Keratinocyte (primary cell): ENCODE results near the gene BLCAP. TPM values are rescaled to one million over a fixed set of nuclear protein-coding genes. Genes with fewer than 3 reads are reported as not detected.

ENCODE experiments used
- DNase-seq: peaks from one replicate; pipeline ENCODE4 v3.0.0-alpha.2; 2011; ENCODE audit warnings: low read depth, missing footprints, low spot score
- FAIRE-seq: peaks from 2 replicates; lab custom pipeline; 2011; peaks lifted over from hg19 to GRCh38; lab: Jason Lieb, UNC
- H2AFZ ChIP-seq: 2 replicates; pipeline ENCODE4 v1.6.0; 2012; ENCODE audit warnings: low read length, control low read depth, inconsistent platforms; ENCODE audit not compliant: control insufficient read depth
- H3K27ac ChIP-seq: 2 replicates; pipeline ENCODE4 v1.5.1; 2011; ENCODE audit warnings: low read length; ENCODE audit not compliant: control insufficient read depth, insufficient read depth
- H3K27me3 ChIP-seq: 3 replicates; pipeline ENCODE4 v1.6.0; 2011; ENCODE audit warnings: low read length; ENCODE audit not compliant: control insufficient read depth, insufficient read depth; ENCODE audit errors: extremely low read depth
- H3K36me3 ChIP-seq, 2 experiments: 2 replicates in 1 of 2; 3 replicates in 1 of 2; pipeline ENCODE4 v1.5.1; 2011; ENCODE audit warnings: low read length in 2 of 2, mild to moderate bottlenecking in 1 of 2; ENCODE audit not compliant: control insufficient read depth in 2 of 2, insufficient read depth in 2 of 2; ENCODE audit errors: extremely low read depth in 1 of 2
- H3K4me1 ChIP-seq: 3 replicates; pipeline ENCODE4 v1.5.1; 2011; ENCODE audit warnings: low read length; ENCODE audit not compliant: control insufficient read depth, insufficient read depth; ENCODE audit errors: extremely low read depth
- H3K4me2 ChIP-seq: 3 replicates; pipeline ENCODE4 v1.6.0; 2011; ENCODE audit warnings: low read depth, low read length; ENCODE audit not compliant: control insufficient read depth, insufficient read depth; ENCODE audit errors: extremely low read depth
- H3K4me3 ChIP-seq, 3 experiments: fragments of 200-600 bp in 1 of 3; sonication (generic) in 1 of 3; 2 replicates in 2 of 3; 3 replicates in 1 of 3; pipeline ENCODE4 v1.5.1; 2011 to 2016; ENCODE audit warnings: low read length in 3 of 3, mild to moderate bottlenecking in 3 of 3, control low read depth in 2 of 3, inconsistent platforms in 1 of 3, low read depth in 1 of 3, mixed read lengths in 1 of 3, mixed run types in 1 of 3, moderate library complexity in 1 of 3; ENCODE audit not compliant: control insufficient read depth in 2 of 3, insufficient read depth in 2 of 3; ENCODE audit errors: extremely low read depth in 1 of 3
- H3K79me2 ChIP-seq: 2 replicates; pipeline ENCODE4 v1.6.0; 2012; ENCODE audit warnings: low read length; ENCODE audit not compliant: control insufficient read depth, insufficient read depth
- H3K9ac ChIP-seq: 3 replicates; pipeline ENCODE4 v1.6.0; 2011; ENCODE audit warnings: low read length; ENCODE audit not compliant: control insufficient read depth, insufficient read depth; ENCODE audit errors: extremely low read depth
- H3K9me1 ChIP-seq: 3 replicates; pipeline ENCODE4 v1.6.0; 2011; ENCODE audit warnings: low read length; ENCODE audit not compliant: control insufficient read depth, insufficient read depth; ENCODE audit errors: extremely low read depth
- H3K9me3 ChIP-seq: 2 replicates; pipeline ENCODE4 v1.5.1; 2012; ENCODE audit warnings: low read depth, low read length; ENCODE audit not compliant: control insufficient read depth
- H4K20me1 ChIP-seq: 3 replicates; pipeline ENCODE4 v1.6.0; 2011; ENCODE audit warnings: low read length; ENCODE audit not compliant: control insufficient read depth, insufficient read depth; ENCODE audit errors: extremely low read depth
- CTCF ChIP-seq, 3 experiments: IDR thresholded peaks in 1 of 3; conservative IDR thresholded peaks in 1 of 3; optimal IDR thresholded peaks in 1 of 3; 2 replicates in 2 of 3; 3 replicates in 1 of 3; pipeline versions ENCODE3 to v1.5.1; 2011; ENCODE audit warnings: low read length in 3 of 3, mild to moderate bottlenecking in 3 of 3, moderate library complexity in 2 of 3, control low read depth in 1 of 3, inconsistent platforms in 1 of 3; ENCODE audit not compliant: insufficient read depth in 2 of 3; ENCODE audit errors: extremely low read depth in 1 of 3
- EZH2 ChIP-seq: IDR thresholded peaks from one replicate; pipeline ENCODE4 v1.6.1; 2012; ENCODE audit warnings: inconsistent platforms, mild to moderate bottlenecking, low read length, moderate library complexity
- dilution Hi-C: fragments of 300-500 bp; cut with MboI; formaldehyde crosslinking; loops from one replicate; pipeline ENCODE4 v1.7.0; 2020; ENCODE audit warnings: low sequenced_read_pairs; ENCODE audit not compliant: extremely low pct_ligation_motif_present
- polyA plus RNA-seq, 5 experiments: library from polyadenylated mRNA; depleted of rRNA in 3 of 5; stranded (reverse) in 3 of 5; stranded (forward) in 1 of 5; unstranded in 1 of 5; fragments of >200 nt; gene quantifications; 1 replicate in 1 of 5; 2 replicates in 3 of 5; 3 replicates in 1 of 5; pipeline versions ENCODE4 v1.2.1 to v1.2.3, GENCODE V29; 2011 to 2012; ENCODE audit warnings: missing spikeins in 2 of 5, low read depth in 1 of 5, low replicate concordance in 1 of 5

BLCAP gene
- polyA plus RNA-seq, 1 donor (not counting 4 experiments of a cell fraction or from before 2014, with no cell fraction given), result 209 TPM

GRCh38 chr20:37520419-37520955, 7.2 kb downstream of the BLCAP start:
- FAIRE-seq, result no peak
- H3K4me1 ChIP-seq, result peaks cover 36% of the 10 kb centered on the region
- TF ChIP-seq CTCF (optimal IDR thresholded peaks at IDR 0.05 in 1 of 3, IDR thresholded peaks at IDR 0.05 in 1 of 3, conservative IDR thresholded peaks at IDR 0.05 in 1 of 3; ENCODE audit: extremely low read depth in 1 of 3, insufficient read depth in 2 of 3, low read length in 3 of 3) (no peak), EZH2 (no peak)
- H3K9ac ChIP-seq, result no peak overlapping the region
- no peak overlapping the region for H2AFZ ChIP-seq
- H4K20me1 ChIP-seq, result peaks cover 80% of the 10 kb centered on the region
- H3K9me1 ChIP-seq, result peaks cover 19% of the 10 kb centered on the region
- H3K36me3 ChIP-seq, result peaks cover 25 to 49% of the 10 kb centered on the region in 2 experiments
- no peaks in the 10 kb centered on the region for H3K27me3 ChIP-seq
- H3K27ac ChIP-seq, result no peak overlapping the region
- H3K4me3 ChIP-seq, result no peak overlapping the region
- dilution Hi-C loops, result no loop called here
- no peaks in the 10 kb centered on the region for H3K9me3 ChIP-seq
- H3K79me2 ChIP-seq, result peaks cover 97% of the 10 kb centered on the region
- no peak for DNase-seq
- H3K4me2 ChIP-seq, result no peak overlapping the region

- Histone ChIP-seq H3K36me3 (peaks cover 30 to 56% of the 10 kb centered on the region in 2 experiments), H3K79me2 (peaks cover 99% of the 10 kb centered on the region), H3K9me1 (peaks cover 22% of the 10 kb centered on the region), H4K20me1 (peaks cover 78% of the 10 kb centered on the region), H3K27me3 (no peaks in the 10 kb centered on the region), H3K4me3 (no peak overlapping the region), H3K9me3 (no peaks in the 10 kb centered on the region), H3K4me2 (peak overlapping the region; percentile 7), H2AFZ (no peak overlapping the region), H3K27ac (no peak overlapping the region), H3K9ac (no peak overlapping the region), H3K4me1 (peaks cover 29% of the 10 kb centered on the region)
- TF ChIP-seq EZH2, result no peak
- TF ChIP-seq CTCF (optimal IDR thresholded peaks at IDR 0.05 in 1 of 3, IDR thresholded peaks at IDR 0.05 in 1 of 3, conservative IDR thresholded peaks at IDR 0.05 in 1 of 3; ENCODE audit: extremely low read depth in 1 of 3, insufficient read depth in 2 of 3, low read length in 3 of 3), result peak; percentile 8 to 16 (median 11)
- no peak for FAIRE-seq
- no peak for DNase-seq
- dilution Hi-C loops, result no loop called here
These were observed 7.9 kb downstream of the BLCAP start for GRCh38 chr20:37519508-37520418.
